ENCODE results near the gene TMEM61.

- no peak for TF ChIP-seq POLR2A (IDR thresholded peaks at IDR 0.05)
- no peak for TF ChIP-seq CTCF (IDR thresholded peaks at IDR 0.05)
These were observed 9.5 kb upstream of the TMEM61 start for GRCh38 chr1:54970901-54971300.
